AG08396 (cell line): Measurements from ENCODE around the gene HLTF.

Experiments
- DNase-seq: peaks from one replicate; pipeline ENCODE4 v3.0.0; 2012; ENCODE audit warnings: low spot score, mixed read lengths

HLTF gene

GRCh38 chr3:149085828-149086231 is 503 bp downstream of the HLTF start:
- DNase-seq, result peak; percentile 29

DNA sequence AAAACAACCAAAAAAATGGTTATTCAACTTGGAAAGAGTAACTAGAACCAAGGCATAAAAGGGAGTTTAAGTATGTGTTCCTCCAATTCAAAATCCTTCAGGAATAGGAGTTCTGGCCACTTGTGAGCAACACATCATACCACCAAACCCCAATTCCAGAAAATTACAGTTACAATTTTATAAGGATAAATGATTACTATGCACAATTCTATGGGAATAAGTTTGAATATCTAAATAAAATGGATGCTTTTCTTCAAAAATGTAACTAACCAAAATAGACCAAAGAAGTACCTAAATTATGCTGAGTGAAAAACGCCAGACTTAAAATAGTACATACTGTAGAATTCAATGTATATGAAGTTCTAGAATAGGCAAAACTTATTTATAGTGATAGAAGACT is 4.6 kb downstream of the HLTF start:
- no peak for DNase-seq

DNA sequence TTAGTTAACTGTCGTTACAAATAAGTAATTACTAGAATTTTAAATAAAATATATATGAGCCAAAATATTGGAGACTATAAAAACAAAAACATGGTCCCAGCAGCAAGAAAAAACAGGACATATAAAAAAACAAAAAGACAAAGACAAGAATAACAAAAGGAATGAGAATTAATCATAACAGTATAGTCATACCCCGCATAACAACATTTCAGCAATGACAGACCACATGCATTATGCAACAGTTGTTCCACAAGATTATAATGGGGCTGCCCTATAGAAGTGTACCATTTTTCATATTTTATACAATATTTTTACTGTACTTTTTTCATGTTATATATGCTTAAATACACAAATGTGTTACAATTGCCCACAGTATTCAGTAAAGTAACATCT is 5.6 kb downstream of the HLTF start:
- DNase-seq, result no peak

- DNase-seq, result no peak
Observed at GRCh38 chr3:149080011-149080698, 6.2 kb downstream of the HLTF start.

DNA sequence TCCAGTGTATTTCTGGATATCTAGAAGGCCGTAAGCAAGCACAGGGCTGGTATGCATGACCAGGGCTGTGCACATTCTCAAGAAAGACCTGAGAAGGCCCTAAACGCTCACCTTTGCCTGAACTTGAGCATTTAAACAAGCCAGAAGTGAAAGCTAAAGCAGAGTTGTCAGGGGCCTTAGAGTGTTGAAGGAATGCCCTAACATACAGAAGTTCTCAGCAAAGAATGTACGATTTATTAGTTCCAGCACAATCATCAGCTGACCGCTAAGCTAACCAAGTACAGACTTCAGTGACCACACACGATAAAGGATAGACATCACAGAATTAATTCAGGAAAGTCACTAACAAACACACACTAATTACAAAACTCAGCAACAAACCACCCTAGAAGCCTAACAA is 8.7 kb downstream of the HLTF start:
- DNase-seq, result peak; percentile 11

DNA sequence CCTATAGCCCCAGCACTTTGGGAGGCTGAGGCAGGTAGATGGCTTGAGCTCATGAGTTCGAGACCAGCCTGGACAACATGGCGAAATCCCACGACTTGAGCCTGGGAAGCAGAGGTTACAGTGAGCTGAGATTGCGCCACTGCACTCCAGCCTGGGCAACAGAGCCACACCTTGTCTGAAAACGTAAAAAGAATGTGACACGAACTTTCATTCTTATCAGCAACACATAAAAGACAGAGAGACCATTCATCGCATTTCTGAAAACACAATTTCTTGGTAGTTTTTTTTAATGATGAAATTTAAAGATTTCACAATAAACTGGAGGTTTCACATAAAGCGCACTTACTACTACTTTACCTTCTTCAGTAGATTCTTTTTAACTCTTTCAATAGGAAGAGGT is 18.4 kb downstream of the HLTF start:
- no peak for DNase-seq

DNA sequence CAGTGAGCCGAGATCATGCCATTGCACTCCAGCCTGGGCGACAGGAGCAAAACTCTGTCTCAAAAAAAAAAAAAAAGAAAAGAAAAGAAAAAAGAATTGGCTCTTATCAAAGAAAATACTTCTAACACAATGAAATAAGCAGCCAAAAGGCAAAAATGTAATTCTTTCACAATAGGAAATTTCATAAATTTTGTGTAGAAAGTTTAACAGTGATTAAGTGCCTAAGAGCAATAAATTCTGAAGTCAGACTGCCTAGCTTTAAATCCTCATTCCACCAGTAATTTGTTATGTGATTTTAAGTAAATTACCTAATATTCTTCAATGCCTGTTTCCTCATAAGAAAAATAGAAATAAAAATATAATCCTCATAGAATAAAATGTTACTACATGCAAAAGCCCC is 24.6 kb downstream of the HLTF start:
- DNase-seq, result no peak

DNA sequence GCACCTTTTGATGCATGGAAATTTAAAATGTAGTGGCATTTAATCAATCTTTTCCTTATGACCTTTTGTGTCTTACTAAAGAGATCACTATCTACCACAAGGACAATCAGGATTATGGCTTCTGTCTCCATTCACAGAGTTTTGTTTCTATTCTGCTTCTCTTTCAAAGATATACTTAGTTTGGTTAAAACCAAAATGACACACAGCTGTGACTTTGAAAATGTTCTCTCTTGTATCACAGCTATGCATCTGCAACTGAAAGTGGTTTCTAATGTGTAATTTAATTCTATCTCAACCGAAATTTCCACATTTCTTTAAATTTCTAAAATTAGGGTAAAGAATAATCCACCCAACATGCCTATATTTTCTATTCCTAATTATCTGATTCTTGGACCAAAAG is 27.7 kb downstream of the HLTF start:
- DNase-seq, result no peak

DNA sequence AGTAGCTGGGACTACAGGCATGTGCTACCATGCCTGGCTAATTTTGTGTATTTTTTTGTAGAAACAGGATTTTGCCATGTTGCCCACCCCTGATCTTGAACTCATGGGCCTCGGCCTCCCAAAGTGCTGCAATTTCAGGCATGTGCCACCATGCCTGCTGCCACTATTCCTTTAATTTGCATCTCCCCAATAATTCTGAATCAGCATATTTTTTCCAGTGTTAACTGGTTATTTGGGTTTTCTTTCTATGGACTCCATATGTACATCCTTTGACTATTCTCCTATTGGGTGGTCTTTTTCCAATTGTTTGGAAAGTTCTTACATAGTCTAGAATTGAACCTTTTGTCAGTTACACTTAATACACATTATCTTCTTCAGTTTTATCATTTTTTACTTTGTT is 28.1 kb downstream of the HLTF start:
- no peak for DNase-seq

DNA sequence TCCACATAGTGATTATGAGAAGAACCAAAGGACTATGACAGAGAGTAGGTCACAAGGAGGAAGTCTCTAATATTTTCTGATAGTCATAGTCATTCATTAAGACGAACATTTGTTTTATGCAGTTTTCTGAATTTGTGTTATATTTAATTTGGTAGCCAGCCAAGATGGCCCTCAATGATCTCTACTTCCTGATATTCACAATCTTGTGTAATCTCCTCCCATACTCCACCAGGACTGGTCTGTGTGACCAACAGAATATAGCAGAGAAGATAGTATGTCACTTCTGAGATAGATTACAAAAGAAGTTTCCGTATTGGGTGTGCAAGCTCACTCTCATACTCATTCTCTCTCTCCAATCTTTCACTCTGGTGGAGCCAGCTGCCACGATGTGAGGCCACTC is 30.8 kb downstream of the HLTF start:
- DNase-seq, result no peak

DNA sequence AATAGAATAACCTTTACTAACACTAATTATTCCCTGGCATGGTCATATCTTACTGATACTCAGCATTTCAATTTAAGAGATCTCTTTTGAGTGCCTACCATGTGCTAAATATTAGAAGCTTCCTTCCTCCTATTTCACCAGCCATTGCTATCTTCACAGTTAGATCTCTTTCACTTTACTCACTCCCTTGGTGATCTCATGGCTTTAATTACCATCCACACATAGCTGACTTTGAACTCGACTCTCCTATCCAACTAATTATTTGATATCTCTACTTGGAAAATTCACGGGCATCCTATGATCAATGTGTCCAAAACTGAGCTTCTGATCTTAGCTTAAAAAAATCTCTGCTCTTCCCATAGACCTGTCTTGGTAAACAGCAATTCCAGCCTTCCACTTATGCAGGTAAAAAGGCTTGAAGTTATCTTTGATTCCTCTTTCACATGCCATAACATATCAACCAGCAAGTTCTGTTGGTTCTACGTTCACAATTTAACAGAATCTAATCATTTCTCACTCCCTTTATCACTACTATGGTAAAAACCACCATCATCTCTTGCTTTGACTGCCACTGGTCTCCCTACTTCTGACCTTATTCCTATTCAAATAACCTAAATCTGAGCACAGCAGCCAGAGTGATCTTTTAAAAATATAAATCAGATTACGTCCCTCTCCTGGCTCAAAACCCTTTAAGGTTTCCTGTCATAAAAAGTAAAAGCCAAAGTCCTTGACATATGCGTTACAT is 41.8 kb downstream of the HLTF start:
- DNase-seq, result no peak

DNA sequence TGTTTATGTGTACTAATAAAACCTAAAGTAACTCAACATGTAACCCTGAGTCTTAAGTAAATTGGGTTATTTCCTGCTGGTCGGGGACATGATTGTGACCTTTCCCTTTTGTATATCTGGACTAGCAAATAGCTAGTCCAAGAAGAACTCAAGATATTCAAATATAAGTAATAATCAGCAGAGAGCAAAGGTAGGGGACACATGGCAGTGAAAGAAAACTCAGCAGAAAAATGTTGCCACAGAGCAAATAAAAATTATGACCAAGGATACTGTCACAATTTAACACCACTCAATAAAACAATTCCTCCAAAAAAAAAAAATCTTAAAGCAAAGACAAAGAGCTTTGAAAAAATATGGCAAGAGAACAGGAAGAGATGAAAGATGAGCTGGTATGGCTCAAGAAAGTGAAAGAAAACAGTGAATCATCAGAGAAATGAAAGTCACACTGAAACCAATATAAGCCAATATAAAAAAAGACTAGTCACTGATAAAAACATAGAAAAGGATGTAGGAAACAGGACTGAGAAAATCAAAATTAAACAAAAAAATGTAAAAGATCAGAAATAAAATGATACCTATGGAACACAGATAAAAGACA is 43.4 kb downstream of the HLTF start:
- peak; percentile 26 for DNase-seq

DNA sequence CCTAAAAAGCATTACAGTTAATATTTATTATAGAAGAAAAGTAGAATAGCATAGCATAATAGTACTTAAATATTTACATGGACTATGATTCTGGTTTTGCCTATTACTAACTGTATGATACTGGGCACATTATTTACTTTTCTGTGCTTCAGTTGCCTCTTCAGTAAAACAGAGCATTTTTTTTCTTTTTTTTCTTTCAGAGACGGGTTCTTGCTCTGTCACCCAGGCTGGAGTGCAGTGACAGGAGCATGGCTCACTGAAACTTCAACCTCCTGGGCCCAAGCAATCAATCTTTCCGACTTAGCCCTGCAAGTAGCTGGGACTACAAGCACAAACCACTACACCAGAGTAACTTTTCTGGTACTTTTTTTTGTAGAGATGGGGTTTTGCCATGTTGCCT is 48.0 kb downstream of the HLTF start:
- no peak for DNase-seq

GRCh38 chr3:149037684-149038083 is 48.6 kb downstream of the HLTF start:
- DNase-seq, result no peak

- DNase-seq, result no peak
Observed at GRCh38 chr3:149031096-149031495, 55.2 kb downstream of the HLTF start.

- DNase-seq, result no peak
Observed at GRCh38 chr3:149026718-149027117, 59.6 kb downstream of the HLTF start.

- DNase-seq, result no peak
Observed at GRCh38 chr3:149023951-149024350, 62.4 kb downstream of the HLTF start.

- DNase-seq, result no peak
Observed at GRCh38 chr3:149021830-149022229, 64.5 kb downstream of the HLTF start.

DNA sequence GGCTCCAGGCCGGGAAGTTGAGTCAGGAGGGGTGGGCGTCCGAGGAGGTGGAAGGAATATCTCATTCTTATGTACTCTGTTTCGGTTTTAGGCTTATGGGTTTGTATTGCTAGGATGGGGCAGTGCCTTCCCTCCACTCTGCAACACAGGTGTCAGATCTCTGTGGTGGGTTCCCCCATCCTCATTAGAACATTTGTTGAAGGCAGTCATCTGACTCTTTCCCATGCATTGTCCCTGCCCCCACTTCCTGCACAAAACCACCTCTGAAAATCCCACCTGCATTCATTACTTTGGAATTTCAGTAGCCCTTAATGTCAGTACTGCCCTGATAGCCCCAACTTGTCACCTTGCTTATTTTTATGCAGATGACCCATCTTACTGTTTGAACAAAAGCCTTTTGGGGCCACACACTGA is 65.5 kb downstream of the HLTF start:
- DNase-seq, result no peak

GRCh38 chr3:149020196-149020838 is 66.0 kb downstream of the HLTF start:
- DNase-seq, result no peak

GRCh38 chr3:149019580-149019979 is 66.8 kb downstream of the HLTF start:
- DNase-seq, result no peak

DNA sequence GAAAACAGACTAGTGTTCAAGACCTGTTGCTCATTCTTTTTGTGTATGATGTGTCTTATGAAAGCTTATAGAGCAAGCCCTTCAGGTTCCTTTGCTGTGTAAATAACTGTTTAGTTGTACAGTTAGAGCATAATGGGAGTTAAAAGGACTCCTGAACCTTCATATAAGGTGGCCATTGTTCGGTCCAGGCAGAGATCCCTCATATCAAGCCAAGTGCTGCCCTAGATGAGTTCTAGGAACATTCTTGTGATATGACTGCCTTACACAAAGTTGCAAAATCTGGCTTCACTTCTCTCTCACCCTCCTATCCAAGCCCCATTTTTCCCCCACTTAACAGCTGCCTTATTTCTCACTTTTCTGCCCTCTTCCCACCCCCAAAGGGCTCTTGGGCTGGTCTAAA is 68.1 kb downstream of the HLTF start:
- no peak for DNase-seq
